Neural progenitor cell (in vitro differentiated cells): Measurements from ENCODE around the gene BSDC1. TPM values are rescaled to one million over a fixed set of nuclear protein-coding genes. Genes with fewer than 3 reads are reported as not detected.
A peak's percentile ranks its signal among the peaks of the same experiment; 100 is the strongest.
"Not testable (repeated sequence)": the region's sequence is repeated elsewhere in the genome, so short reads cannot be mapped to it uniquely, and the experiment has no call there.

Source experiments
- DNase-seq: peaks from one replicate; pipeline ENCODE4 v3.0.0-alpha.2; 2016; ENCODE audit warnings: low spot score
- H2AFZ ChIP-seq: fragments of 200-600 bp; sonication (generic); replicated peaks from 2 replicates; pipeline ENCODE4 v1.6.1; 2016; ENCODE audit warnings: antibody characterized with exemption
- H3F3A ChIP-seq: fragments of 200-600 bp; sonication (generic); 2 replicates; pipeline ENCODE4 v1.6.1; 2016; ENCODE audit warnings: antibody characterized with exemption, low read depth
- H3K27ac ChIP-seq: fragments of 200-600 bp; sonication (generic); 2 replicates; pipeline ENCODE4 v1.5.1; 2016; ENCODE audit warnings: mild to moderate bottlenecking
- H3K27me3 ChIP-seq: fragments of 200-600 bp; sonication (generic); 2 replicates; pipeline ENCODE4 v1.6.1; 2016; ENCODE audit warnings: mild to moderate bottlenecking, moderate library complexity
- H3K36me3 ChIP-seq: fragments of 200-600 bp; sonication (generic); 2 replicates; pipeline ENCODE4 v1.5.1; 2016
- H3K4me1 ChIP-seq: fragments of 200-600 bp; sonication (generic); 2 replicates; pipeline ENCODE4 v1.6.1; 2016; ENCODE audit warnings: mixed run types
- H3K4me2 ChIP-seq: fragments of 200-600 bp; sonication (generic); 2 replicates; pipeline ENCODE4 v1.6.1; 2016
- H3K4me3 ChIP-seq: fragments of 200-600 bp; sonication (generic); 2 replicates; pipeline ENCODE4 v1.5.1; 2016
- H3K79me2 ChIP-seq: fragments of 200-600 bp; sonication (generic); 2 replicates; pipeline ENCODE4 v1.6.1; 2016; ENCODE audit warnings: low read depth
- H3K9ac ChIP-seq: fragments of 200-600 bp; sonication (generic); 2 replicates; pipeline ENCODE4 v1.6.1; 2016
- H3K9me3 ChIP-seq: fragments of 200-600 bp; sonication (generic); 2 replicates; pipeline ENCODE4 v1.5.1; 2016; ENCODE audit warnings: low read depth
- H4K20me1 ChIP-seq: fragments of 200-600 bp; sonication (generic); 2 replicates; pipeline ENCODE4 v1.6.1; 2016; ENCODE audit warnings: low read depth
- H3K27ac Mint-ChIP-seq: 3 replicates; pipeline ENCODE4 v1.8.0; 2021; ENCODE audit warnings: mixed read lengths
- H3K27me3 Mint-ChIP-seq: 2 replicates; pipeline ENCODE4 v1.8.0; 2022; ENCODE audit warnings: low read depth, mild to moderate bottlenecking, inconsistent platforms, moderate library complexity, mixed read lengths; ENCODE audit not compliant: insufficient read depth
- H3K36me3 Mint-ChIP-seq: 3 replicates; pipeline ENCODE4 v1.8.0; 2021; ENCODE audit warnings: mixed read lengths
- H3K4me1 Mint-ChIP-seq: 3 replicates; pipeline ENCODE4 v1.8.0; 2021; ENCODE audit warnings: mixed read lengths
- H3K4me3 Mint-ChIP-seq: 3 replicates; pipeline ENCODE4 v1.8.0; 2021; ENCODE audit warnings: mild to moderate bottlenecking, moderate library complexity, mixed read lengths
- H3K9me3 Mint-ChIP-seq: 3 replicates; pipeline ENCODE4 v1.8.0; 2020; ENCODE audit warnings: mixed read lengths
- CTCF ChIP-seq: fragments of 200-600 bp; sonication (generic); IDR thresholded peaks from 2 replicates; pipeline ENCODE4 v1.5.1; 2017; ENCODE audit warnings: antibody characterized with exemption, mild to moderate bottlenecking
- EZH2 ChIP-seq: fragments of 200-600 bp; sonication (generic); IDR thresholded peaks from 2 replicates; pipeline ENCODE4 v1.6.1; 2017; ENCODE audit warnings: antibody characterized with exemption, mild to moderate bottlenecking, moderate library complexity
- EZH2phosphoT487 ChIP-seq: fragments of 200-600 bp; sonication (generic); IDR thresholded peaks from 2 replicates; pipeline ENCODE4 v1.6.1; 2017; ENCODE audit warnings: antibody characterized with exemption
- total RNA-seq: library from RNA; depleted of rRNA; stranded (reverse); fragments of >200 nt; gene quantifications from 2 replicates; pipeline ENCODE4 v1.2.3, GENCODE V29; 2015; ENCODE audit warnings: low replicate concordance

The BSDC1 gene
- total RNA-seq, 1 donor from 2014 or later = 47.5 TPM

DNA sequence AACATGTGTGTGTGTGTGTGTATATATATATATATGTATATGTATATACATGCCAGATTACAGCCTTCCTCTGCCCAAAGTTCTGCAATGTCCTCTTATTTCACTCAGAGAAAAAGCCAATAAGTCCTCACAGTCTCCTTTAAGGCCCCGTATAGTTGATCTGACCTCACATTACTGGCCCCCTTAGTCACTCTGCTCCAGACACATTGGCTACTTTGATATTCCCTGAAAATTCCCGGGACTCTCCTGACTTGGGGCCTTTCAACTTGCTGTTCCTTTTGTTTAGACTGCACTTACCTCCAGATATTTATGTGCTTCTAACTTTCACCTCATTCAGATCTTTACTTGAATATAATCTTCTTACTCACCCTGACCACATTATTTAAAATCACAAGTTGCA, 4.2 kb upstream of the BSDC1 start:
- Histone ChIP-seq H3F3A (peaks cover 18% of the 10 kb centered on the region), H3K79me2 (peaks cover 25% of the 10 kb centered on the region), H3K27me3 (no peaks in the 10 kb centered on the region), H3K9ac (no peak overlapping the region), H3K9me3 (no peaks in the 10 kb centered on the region), H3K4me3 (no peak overlapping the region), H3K27ac (no peak overlapping the region), H3K4me2 (no peak overlapping the region), H2AFZ (no peak overlapping the region), H4K20me1 (peaks cover 3% of the 10 kb centered on the region), H3K4me1 (peaks cover 9% of the 10 kb centered on the region), H3K36me3 (no peaks in the 10 kb centered on the region)
- Mint-ChIP-seq H3K27me3 (no peaks in the 10 kb centered on the region), H3K36me3 (peaks cover 4% of the 10 kb centered on the region), H3K4me1 (peaks cover 20% of the 10 kb centered on the region), H3K9me3 (peaks cover 2% of the 10 kb centered on the region), H3K27ac (peak overlapping the region; percentile 7), H3K4me3 (no peak overlapping the region)
- TF ChIP-seq EZH2 = no peak
- TF ChIP-seq EZH2phosphoT487 = no peak
- no peak for TF ChIP-seq CTCF
- no peak for DNase-seq

GRCh38 chr1:32396524-32396923, 2.3 kb upstream of the BSDC1 start:
- Mint-ChIP-seq H3K4me3 (peak overlapping the region; percentile 4), H3K4me1 (peaks cover 29% of the 10 kb centered on the region)
- Histone ChIP-seq H3F3A (peaks cover 18% of the 10 kb centered on the region), H3K4me1 (peaks cover 14% of the 10 kb centered on the region), H3K79me2 (peaks cover 44% of the 10 kb centered on the region)
- H2AFZ ChIP-seq, H3K27ac ChIP-seq, H3K27me3 ChIP-seq, DNase-seq, H3K4me2 ChIP-seq, H3K9ac ChIP-seq, H3K27ac Mint-ChIP-seq, H3K36me3 Mint-ChIP-seq, H3K27me3 Mint-ChIP-seq, H3K9me3 ChIP-seq, H3K36me3 ChIP-seq, H3K4me3 ChIP-seq, H3K9me3 Mint-ChIP-seq, H4K20me1 ChIP-seq: not testable (repeated sequence)

DNA sequence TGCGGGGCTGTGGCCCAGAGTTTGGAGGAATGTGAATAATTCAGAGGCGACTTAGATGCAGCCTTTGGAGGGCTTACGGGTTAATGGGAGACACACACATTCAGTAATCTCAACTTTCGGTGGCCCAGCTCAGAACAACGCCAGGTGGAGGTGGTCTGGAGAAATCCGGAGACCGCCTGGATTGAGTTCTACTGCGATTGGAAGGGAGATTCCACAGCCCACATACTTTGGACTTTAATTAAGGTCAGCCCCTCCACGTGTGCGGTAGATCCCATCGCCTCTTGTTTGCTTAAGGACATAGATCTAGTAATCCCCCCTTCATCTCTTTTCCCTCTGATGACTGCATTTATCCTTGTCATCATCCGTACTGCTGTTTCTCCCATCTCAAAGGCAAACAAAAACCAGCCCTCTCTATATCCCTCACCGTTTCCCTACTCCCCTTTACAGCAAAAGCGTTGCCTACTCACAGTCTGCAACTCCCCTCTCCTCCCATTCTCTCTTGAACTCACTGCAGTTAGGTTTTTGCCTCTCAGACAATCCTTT, 720 bp upstream of the BSDC1 start:
- TF ChIP-seq EZH2phosphoT487 (peak; percentile 28), CTCF (no peak)
- Histone ChIP-seq H3K4me2 (peak overlapping the region; percentile 99), H2AFZ (peak overlapping the region; percentile 69), H3K9me3 (no peaks in the 10 kb centered on the region), H3K9ac (peak overlapping the region; percentile 62), H3F3A (peaks cover 18% of the 10 kb centered on the region), H3K4me1 (peaks cover 14% of the 10 kb centered on the region), H3K36me3 (no peaks in the 10 kb centered on the region), H4K20me1 (peaks cover 14% of the 10 kb centered on the region), H3K4me3 (peak overlapping the region; percentile 88), H3K27me3 (no peaks in the 10 kb centered on the region), H3K27ac (peak overlapping the region; percentile 98), H3K79me2 (peaks cover 45% of the 10 kb centered on the region)
- H3K27me3 Mint-ChIP-seq = no peaks in the 10 kb centered on the region
- H3K9me3 Mint-ChIP-seq = peaks cover 2% of the 10 kb centered on the region
- H3K4me1 Mint-ChIP-seq = peaks cover 24% of the 10 kb centered on the region
- H3K36me3 Mint-ChIP-seq = peaks cover 4% of the 10 kb centered on the region
- H3K4me3 Mint-ChIP-seq = peak overlapping the region; percentile 100
- peak overlapping the region; percentile 100 for H3K27ac Mint-ChIP-seq
- no peak for DNase-seq

- Mint-ChIP-seq H3K9me3 (peaks cover 2% of the 10 kb centered on the region), H3K4me3 (peak overlapping the region; percentile 100), H3K27me3 (no peaks in the 10 kb centered on the region), H3K36me3 (peaks cover 4% of the 10 kb centered on the region), H3K4me1 (peaks cover 24% of the 10 kb centered on the region), H3K27ac (peak overlapping the region; percentile 100)
- Histone ChIP-seq H3F3A (peaks cover 18% of the 10 kb centered on the region), H3K36me3 (no peaks in the 10 kb centered on the region), H3K4me1 (peaks cover 14% of the 10 kb centered on the region), H3K27ac (peak overlapping the region; percentile 90), H3K9ac (peak overlapping the region; percentile 98), H3K79me2 (peaks cover 45% of the 10 kb centered on the region), H4K20me1 (peaks cover 14% of the 10 kb centered on the region), H3K27me3 (no peaks in the 10 kb centered on the region), H2AFZ (peak overlapping the region; percentile 89), H3K4me3 (peak overlapping the region; percentile 88), H3K9me3 (no peaks in the 10 kb centered on the region), H3K4me2 (peak overlapping the region; percentile 97)
- peak; percentile 75 for DNase-seq
- TF ChIP-seq EZH2 (no peak), CTCF (no peak), EZH2phosphoT487 (no peak)
Observed at GRCh38 chr1:32393832-32394140, 455 bp downstream of the BSDC1 start.
